Gastroesophageal sphincter (tissue), 4 donors: Measurements from ENCODE around the gene PCED1B. TPM values are rescaled to one million over a fixed set of nuclear protein-coding genes. Genes with fewer than 3 reads are reported as not detected.
A peak's percentile ranks its signal among the peaks of the same experiment; 100 is the strongest.

Source experiments
- ATAC-seq: fragments of 150-250 bp; one replicate; pipeline ENCODE4 v1.9.1; 2016; ENCODE audit warnings: mild to moderate bottlenecking, moderate library complexity
- H3K27ac ChIP-seq, 4 donors: fragments of 200-600 bp; sonication (generic) in 3 of 4; 1 replicate in 3 of 4; 2 replicates in 1 of 4; pipeline ENCODE4 v1.5.1; 2016 to 2019
- H3K27me3 ChIP-seq: fragments of 200-600 bp; sonication (generic); one replicate; pipeline ENCODE4 v1.5.1; 2019
- H3K36me3 ChIP-seq, 2 donors: fragments of 200-600 bp; sonication (generic); one replicate each; pipeline ENCODE4 v1.5.1; 2019; ENCODE audit warnings: control low read depth in 1 of 2
- H3K4me1 ChIP-seq, 3 donors: fragments of 200-600 bp; sonication (generic); 1 replicate in 2 of 3; 2 replicates in 1 of 3; pipeline ENCODE4 v1.5.1; 2016 to 2019; ENCODE audit warnings: control low read depth in 2 of 3
- H3K4me3 ChIP-seq, 2 donors: fragments of 200-600 bp; sonication (generic); one replicate each; pipeline ENCODE4 v1.5.1; 2019; ENCODE audit warnings: mild to moderate bottlenecking in 1 of 2, moderate library complexity in 1 of 2
- H3K9me3 ChIP-seq, 3 donors: fragments of 200-600 bp; sonication (generic); one replicate each; pipeline ENCODE4 v1.5.1; 2017 to 2019; ENCODE audit warnings: control low read depth in 2 of 3
- CTCF ChIP-seq, 4 experiments: fragments of 200-600 bp in 2 of 4; fragments of 450-650 bp in 2 of 4; sonication (generic) in 1 of 4; IDR thresholded peaks; one replicate each; pipeline ENCODE4 v1.5.1; 2017 to 2019; ENCODE audit warnings: antibody characterized with exemption in 4 of 4, mild to moderate bottlenecking in 2 of 4, moderate library complexity in 2 of 4
- EP300 ChIP-seq: sonication (generic); formaldehyde crosslinking; IDR thresholded peaks from one replicate; pipeline ENCODE4 v1.6.1; 2017; ENCODE audit warnings: antibody characterized with exemption, mild to moderate bottlenecking
- POLR2A ChIP-seq, 2 donors: fragments of 450-650 bp; IDR thresholded peaks; one replicate each; pipeline ENCODE4 v1.6.1; 2017; ENCODE audit warnings: antibody characterized with exemption in 2 of 2, mild to moderate bottlenecking in 2 of 2, moderate library complexity in 1 of 2
- POLR2AphosphoS5 ChIP-seq: sonication (generic); formaldehyde crosslinking; IDR thresholded peaks from one replicate; pipeline ENCODE4 v1.6.1; 2017; ENCODE audit warnings: antibody characterized with exemption
- WGBS, 2 donors: methylation state at CpG; one replicate each; pipeline ENCODE4 v1.1.5; 2018; ENCODE audit warnings: low coverage in 1 of 2; 5-methylcytosine and 5-hydroxymethylcytosine counted together
- total RNA-seq, 4 donors: library from RNA; depleted of rRNA; stranded (reverse); fragments of >200 nt; gene quantifications; one replicate each; pipeline ENCODE4 v1.1.0, GENCODE V29; 2016

The PCED1B gene
- total RNA-seq, 4 donors from 2014 or later: 0.22 to 2.7 (median 1.7) TPM; not detected in 1

- TF ChIP-seq EP300 (no peak), CTCF (IDR thresholded peaks at IDR 0.05) (no peak), POLR2A (IDR thresholded peaks at IDR 0.05) (no peak), POLR2AphosphoS5 (no peak)
- peaks cover 0 to 17% (median 0%) of the 10 kb centered on the region in 3 donors for H3K4me1 ChIP-seq
- H3K9me3 ChIP-seq: no peaks in the 10 kb centered on the region
- ATAC-seq: no peak
- no peak overlapping the region for H3K4me3 ChIP-seq
- WGBS, 2 donors: 45 to 70% methylated on average over 5 to 7 of the region's 7 CpGs
- H3K36me3 ChIP-seq: no peaks in the 10 kb centered on the region
- no peaks in the 10 kb centered on the region for H3K27me3 ChIP-seq
- H3K27ac ChIP-seq: peak overlapping the region in 2 of 4 donors; percentile 24 to 30
These were observed 143.8 kb downstream of the PCED1B start for GRCh38 chr12:47223031-47223847.

DNA sequence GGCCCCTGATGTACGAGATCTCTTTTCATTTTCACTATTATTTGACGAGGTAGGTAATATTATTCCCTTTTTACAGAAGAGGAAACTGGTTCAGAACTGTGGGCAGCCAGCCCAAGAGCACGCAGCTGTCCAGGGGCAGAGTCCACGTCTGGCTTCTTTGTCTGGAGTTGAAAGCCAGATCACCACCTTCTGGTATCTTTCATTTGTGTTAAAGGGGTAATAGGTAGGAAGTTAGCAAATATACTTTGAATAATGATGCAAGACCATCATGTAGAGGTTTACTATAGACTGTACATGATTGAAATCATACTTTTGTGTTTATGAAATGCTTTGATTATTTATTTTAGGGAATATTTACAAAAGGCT is 144.4 kb downstream of the PCED1B start:
- peak overlapping the region in 2 of 4 donors; percentile 24 to 30 for H3K27ac ChIP-seq
- peaks cover 0 to 17% (median 0%) of the 10 kb centered on the region in 3 donors for H3K4me1 ChIP-seq
- no peak for ATAC-seq
- no peaks in the 10 kb centered on the region for H3K27me3 ChIP-seq
- 15 to 39% methylated on average over 4 of the region's 4 CpGs for WGBS, 2 donors
- no peaks in the 10 kb centered on the region for H3K36me3 ChIP-seq
- H3K4me3 ChIP-seq: no peak overlapping the region
- no peak for TF ChIP-seq EP300
- TF ChIP-seq POLR2A (IDR thresholded peaks at IDR 0.05): no peak
- no peak for TF ChIP-seq CTCF (IDR thresholded peaks at IDR 0.05)
- no peak for TF ChIP-seq POLR2AphosphoS5
- H3K9me3 ChIP-seq: no peaks in the 10 kb centered on the region

GRCh38 chr12:47224563-47225133 is 145.2 kb downstream of the PCED1B start:
- H3K36me3 ChIP-seq: no peaks in the 10 kb centered on the region
- H3K4me3 ChIP-seq: no peak overlapping the region
- H3K4me1 ChIP-seq: peaks cover 0 to 17% (median 0%) of the 10 kb centered on the region in 3 donors
- H3K27ac ChIP-seq: no peak overlapping the region
- WGBS, 2 donors: 88 to 91% methylated on average over 13 to 17 of the region's 17 CpGs
- H3K27me3 ChIP-seq: no peaks in the 10 kb centered on the region
- no peaks in the 10 kb centered on the region for H3K9me3 ChIP-seq
- no peak for TF ChIP-seq POLR2AphosphoS5
- no peak for TF ChIP-seq CTCF (IDR thresholded peaks at IDR 0.05)
- TF ChIP-seq POLR2A (IDR thresholded peaks at IDR 0.05): no peak
- no peak for TF ChIP-seq EP300
- no peak for ATAC-seq

DNA sequence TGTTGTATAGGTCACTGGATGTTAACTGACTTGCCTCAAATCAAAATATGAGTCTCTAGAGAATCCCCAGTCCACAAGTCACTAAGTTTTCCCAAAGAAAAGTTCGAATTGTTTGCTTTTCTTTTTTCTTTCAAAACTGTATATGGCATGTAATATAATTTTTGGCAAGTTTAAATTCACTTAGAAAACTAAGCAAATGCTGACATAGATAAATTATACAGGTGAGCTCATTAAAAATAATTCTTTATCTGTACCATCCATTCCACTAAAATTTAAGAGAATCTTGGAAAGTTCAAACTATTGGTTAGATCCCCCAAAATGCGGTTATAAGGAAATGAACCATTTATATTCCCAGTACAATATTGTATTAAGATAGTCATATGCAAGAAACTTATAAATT is 145.9 kb downstream of the PCED1B start:
- TF ChIP-seq POLR2A (IDR thresholded peaks at IDR 0.05) (no peak), CTCF (IDR thresholded peaks at IDR 0.05) (no peak), POLR2AphosphoS5 (no peak), EP300 (no peak)
- 95 to 96% methylated on average over 2 of the region's 2 CpGs for WGBS, 2 donors
- peaks cover 0 to 17% (median 0%) of the 10 kb centered on the region in 3 donors for H3K4me1 ChIP-seq
- no peak overlapping the region for H3K4me3 ChIP-seq
- H3K27ac ChIP-seq: no peak overlapping the region
- no peaks in the 10 kb centered on the region for H3K9me3 ChIP-seq
- H3K27me3 ChIP-seq: no peaks in the 10 kb centered on the region
- H3K36me3 ChIP-seq: no peaks in the 10 kb centered on the region
- ATAC-seq: no peak

DNA sequence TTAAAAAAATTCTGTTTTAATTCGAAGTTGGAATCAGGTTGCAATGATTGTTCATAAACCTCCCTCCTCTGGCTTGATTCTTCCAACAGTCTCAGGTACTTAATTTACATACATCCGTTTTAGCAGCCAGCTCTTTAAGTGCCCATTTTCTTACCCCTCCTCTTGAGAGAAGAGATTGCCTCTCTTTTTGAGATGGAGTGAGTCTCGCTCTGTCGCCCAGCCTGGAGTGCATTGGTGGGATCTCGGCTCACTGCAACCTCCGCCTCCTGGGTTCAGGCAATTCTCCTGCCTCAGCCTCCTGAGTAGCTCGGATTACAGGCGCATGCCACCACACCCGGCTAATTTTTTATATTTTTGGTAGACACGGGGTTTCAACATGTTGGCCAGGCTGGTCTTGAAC is 146.8 kb downstream of the PCED1B start:
- Histone ChIP-seq H3K36me3 (no peaks in the 10 kb centered on the region), H3K4me1 (peaks cover 0 to 17% (median 0%) of the 10 kb centered on the region in 3 donors), H3K27me3 (no peaks in the 10 kb centered on the region), H3K4me3 (no peak overlapping the region), H3K9me3 (no peaks in the 10 kb centered on the region), H3K27ac (no peak overlapping the region)
- TF ChIP-seq POLR2A (IDR thresholded peaks at IDR 0.05) (no peak), POLR2AphosphoS5 (no peak), CTCF (IDR thresholded peaks at IDR 0.05) (no peak), EP300 (no peak)
- no peak for ATAC-seq
- 92 to 95% methylated on average over 9 to 10 of the region's 10 CpGs for WGBS, 2 donors
